ENCODE results near the gene TESK1. TPM values are rescaled to one million over a fixed set of nuclear protein-coding genes. Genes with fewer than 3 reads are reported as not detected.
A peak's percentile ranks its signal among the peaks of the same experiment; 100 is the strongest.

The TESK1 gene
- total and polyA plus RNA-seq, 2 donors (not counting 1 experiment from before 2014, with no cell fraction given) = 43.8 to 94.1 TPM

DNA sequence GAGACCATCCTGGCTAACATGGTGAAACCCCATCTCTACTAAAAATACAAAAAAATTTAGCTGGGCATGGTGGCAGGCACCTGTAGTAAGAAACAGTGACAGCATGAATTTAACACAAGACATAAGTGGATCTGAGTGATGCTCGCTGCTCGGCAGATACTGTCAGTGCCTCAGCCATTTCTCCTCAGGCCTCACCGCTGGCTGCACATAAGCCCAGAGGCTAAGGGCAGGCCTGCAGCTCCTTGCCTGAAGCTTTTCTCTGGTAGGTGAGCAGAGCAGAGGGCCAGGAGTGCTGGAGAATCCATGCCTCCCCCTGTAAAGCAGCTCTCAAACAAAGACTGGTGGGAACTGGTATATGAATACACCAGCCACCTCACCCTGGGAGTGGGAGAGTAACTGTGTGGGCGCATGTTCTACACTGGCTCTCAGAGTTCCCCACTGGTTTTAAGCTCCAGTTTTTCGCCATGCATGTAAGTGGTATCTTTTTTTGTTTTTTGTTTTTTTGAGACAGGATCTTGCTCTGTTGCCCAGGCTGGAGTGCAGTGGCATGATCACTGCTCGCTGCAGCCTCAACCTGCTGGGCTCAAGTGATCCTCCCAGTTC, 23.4 kb downstream of the TESK1 start:
- no peaks in the 10 kb centered on the region for H3K9me3 Mint-ChIP-seq (ENCODE audit: insufficient read depth)

DNA sequence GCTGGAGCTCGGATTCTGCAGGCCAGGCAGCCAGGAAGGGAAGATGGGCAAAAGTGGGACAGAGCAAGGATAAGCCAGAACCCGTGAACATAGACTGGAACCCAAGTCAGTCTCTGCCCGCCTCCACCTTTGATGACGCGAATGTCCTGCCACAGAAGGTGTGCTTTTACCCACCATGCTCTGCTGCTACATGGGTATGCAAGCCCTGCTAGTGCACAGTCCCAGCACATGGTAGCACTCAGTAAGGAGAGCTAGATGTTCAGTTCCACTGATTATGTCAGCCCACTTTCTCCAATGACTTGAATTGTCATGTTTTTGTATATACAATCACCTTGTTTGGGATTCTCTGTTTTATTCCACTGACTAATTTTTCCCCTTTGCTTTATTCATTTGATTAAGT, 24.5 kb downstream of the TESK1 start:
- Histone ChIP-seq H3K4me1 (ENCODE audit: control insufficient read depth in 2 of 2, insufficient read depth in 2 of 2, low read length in 2 of 2) (peaks cover 22 to 24% of the 10 kb centered on the region in 2 donors), H4K20me1 (ENCODE audit: control insufficient read depth, insufficient read depth, low read length, poor library complexity, severe bottlenecking) (no peaks in the 10 kb centered on the region), H3K36me3 (replicated peaks in 1 of 2; ENCODE audit: control extremely low read depth in 1 of 2, control insufficient read depth in 1 of 2, extremely low read depth in 1 of 2, insufficient read depth in 2 of 2, low read length in 1 of 2) (no peaks in the 10 kb centered on the region), H3K4me3 (ENCODE audit: control extremely low read depth in 1 of 5, extremely low read depth in 1 of 5, insufficient read depth in 1 of 5, low read depth in 2 of 5, low read length in 4 of 5) (no peak overlapping the region), H3K79me2 (ENCODE audit: control insufficient read depth, insufficient read depth, low read length) (peaks cover 9% of the 10 kb centered on the region), H2AFZ (ENCODE audit: insufficient read depth, low read depth, low read length, poor library complexity, severe bottlenecking) (no peak overlapping the region), H3K27ac (ENCODE audit: low read length in 2 of 2) (no peak overlapping the region), H3K4me2 (replicated peaks; ENCODE audit: low read depth, low read length, poor library complexity, severe bottlenecking) (no peak overlapping the region), H3K27me3 (replicated peaks in 1 of 4; ENCODE audit: control extremely low read depth in 1 of 4, control insufficient read depth in 3 of 4, insufficient read depth in 4 of 4, low read length in 3 of 4) (no peaks in the 10 kb centered on the region), H3K9me3 (ENCODE audit: control extremely low read depth in 1 of 3, control insufficient read depth in 2 of 3, insufficient read depth in 1 of 3, low read length in 2 of 3) (no peaks in the 10 kb centered on the region), H3K9ac (ENCODE audit: low read length) (no peak overlapping the region)
- ATAC-seq (ENCODE audit: low read depth) (no peak), DNase-seq (no peak)
- no peak overlapping the region for H3K4me3 Mint-ChIP-seq
- no peaks in the 10 kb centered on the region for H3K27me3 Mint-ChIP-seq
- WGBS (ENCODE audit: insufficient coverage) = 100% methylated on average over 5 of the region's 5 CpGs
- ChIA-PET POLR2A (interaction anchor here (0.7 to 1.8 kb wide), 2 partner anchors 10 to 98 kb away, joined by 4 to 9 read pairs; no protein-coding TSS in a partner anchor), CTCF (interaction anchor here (0.7 to 3.0 kb wide), 4 partner anchors 9 to 60 kb away, joined by 3 to 21 read pairs (median 4); partner anchors contain the start of gene TPM2)
- no peak for TF ChIP-seq EZH2 (IDR thresholded peaks at IDR 0.05; ENCODE audit: borderline replicate concordance, insufficient read depth, low read depth, low read length, poor library complexity, severe bottlenecking)
- TF ChIP-seq, protein P1, sequence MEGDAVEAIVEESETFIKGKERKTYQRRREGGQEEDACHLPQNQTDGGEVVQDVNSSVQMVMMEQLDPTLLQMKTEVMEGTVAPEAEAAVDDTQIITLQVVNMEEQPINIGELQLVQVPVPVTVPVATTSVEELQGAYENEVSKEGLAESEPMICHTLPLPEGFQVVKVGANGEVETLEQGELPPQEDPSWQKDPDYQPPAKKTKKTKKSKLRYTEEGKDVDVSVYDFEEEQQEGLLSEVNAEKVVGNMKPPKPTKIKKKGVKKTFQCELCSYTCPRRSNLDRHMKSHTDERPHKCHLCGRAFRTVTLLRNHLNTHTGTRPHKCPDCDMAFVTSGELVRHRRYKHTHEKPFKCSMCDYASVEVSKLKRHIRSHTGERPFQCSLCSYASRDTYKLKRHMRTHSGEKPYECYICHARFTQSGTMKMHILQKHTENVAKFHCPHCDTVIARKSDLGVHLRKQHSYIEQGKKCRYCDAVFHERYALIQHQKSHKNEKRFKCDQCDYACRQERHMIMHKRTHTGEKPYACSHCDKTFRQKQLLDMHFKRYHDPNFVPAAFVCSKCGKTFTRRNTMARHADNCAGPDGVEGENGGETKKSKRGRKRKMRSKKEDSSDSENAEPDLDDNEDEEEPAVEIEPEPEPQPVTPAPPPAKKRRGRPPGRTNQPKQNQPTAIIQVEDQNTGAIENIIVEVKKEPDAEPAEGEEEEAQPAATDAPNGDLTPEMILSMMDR (IDR thresholded peaks at IDR 0.05) = no peak
- intact Hi-C loops (cut with micrococcal nuclease) = no loop called here
- peaks cover 46% of the 10 kb centered on the region for H3K4me1 Mint-ChIP-seq
- no peak overlapping the region for H3K27ac Mint-ChIP-seq
- H3K9me3 Mint-ChIP-seq (ENCODE audit: insufficient read depth) = no peaks in the 10 kb centered on the region

More for the DNA sequence above, 23.4 kb downstream of the TESK1 start:
- ChIA-PET CTCF (interaction anchor here (0.7 to 3.0 kb wide), 7 partner anchors 8 to 68 kb away, joined by 3 to 21 read pairs (median 4); no protein-coding TSS in a partner anchor), POLR2A (interaction anchor here (0.6 to 1.8 kb wide), 4 partner anchors 9 to 99 kb away, joined by 3 to 9 read pairs (median 4); no protein-coding TSS in a partner anchor)
- no peak overlapping the region for H3K27ac ChIP-seq (ENCODE audit: low read length in 2 of 2)
- no peak overlapping the region for H2AFZ ChIP-seq (ENCODE audit: insufficient read depth, low read depth, low read length, poor library complexity, severe bottlenecking)
- no peak for TF ChIP-seq EZH2 (IDR thresholded peaks at IDR 0.05; ENCODE audit: borderline replicate concordance, insufficient read depth, low read depth, low read length, poor library complexity, severe bottlenecking)
- TF ChIP-seq, protein P1 (IDR thresholded peaks at IDR 0.05) = no peak
- peaks cover 14 to 16% of the 10 kb centered on the region in 2 donors for H3K4me1 ChIP-seq (ENCODE audit: control insufficient read depth in 2 of 2, insufficient read depth in 2 of 2, low read length in 2 of 2)
- DNase-seq (no peak), ATAC-seq (ENCODE audit: low read depth) (no peak)
- Mint-ChIP-seq H3K27me3 (no peaks in the 10 kb centered on the region), H3K27ac (peak overlapping the region; percentile 10), H3K4me3 (no peak overlapping the region), H3K4me1 (peaks cover 37% of the 10 kb centered on the region)
- WGBS (ENCODE audit: insufficient coverage) = 99% methylated on average over 6 of the region's 6 CpGs
- H3K9me3 ChIP-seq (ENCODE audit: control extremely low read depth in 1 of 3, control insufficient read depth in 2 of 3, insufficient read depth in 1 of 3, low read length in 2 of 3) = no peaks in the 10 kb centered on the region
- H3K9ac ChIP-seq (ENCODE audit: low read length) = no peak overlapping the region
- no peaks in the 10 kb centered on the region for H4K20me1 ChIP-seq (ENCODE audit: control insufficient read depth, insufficient read depth, low read length, poor library complexity, severe bottlenecking)
- H3K27me3 ChIP-seq (replicated peaks in 1 of 4; ENCODE audit: control extremely low read depth in 1 of 4, control insufficient read depth in 3 of 4, insufficient read depth in 4 of 4, low read length in 3 of 4) = no peaks in the 10 kb centered on the region
- no peaks in the 10 kb centered on the region for H3K36me3 ChIP-seq (replicated peaks in 1 of 2; ENCODE audit: control extremely low read depth in 1 of 2, control insufficient read depth in 1 of 2, extremely low read depth in 1 of 2, insufficient read depth in 2 of 2, low read length in 1 of 2)
- intact Hi-C loops (cut with micrococcal nuclease) = no loop called here
- H3K4me2 ChIP-seq (replicated peaks; ENCODE audit: low read depth, low read length, poor library complexity, severe bottlenecking) = no peak overlapping the region
- H3K79me2 ChIP-seq (ENCODE audit: control insufficient read depth, insufficient read depth, low read length) = peaks cover 6% of the 10 kb centered on the region
- H3K4me3 ChIP-seq (ENCODE audit: control extremely low read depth in 1 of 5, extremely low read depth in 1 of 5, insufficient read depth in 1 of 5, low read depth in 2 of 5, low read length in 4 of 5) = no peak overlapping the region

Measured in B cell (primary cell).